Measurements from ENCODE around the gene KCNJ6. TPM values are rescaled to one million over a fixed set of nuclear protein-coding genes. Genes with fewer than 3 reads are reported as not detected.

KCNJ6 gene
- total RNA-seq, 4 donors from 2014 or later = 0.08 to 0.40 TPM; not detected in 2

GRCh38 chr21:37606549-37606948, 309.7 kb downstream of the KCNJ6 start:
- Histone ChIP-seq H3K27me3 (peaks cover 6% of the 10 kb centered on the region), H3K36me3 (no peaks in the 10 kb centered on the region), H3K9me3 (peaks cover 0 to 6% (median 0%) of the 10 kb centered on the region in 3 donors), H3K27ac (no peak overlapping the region), H3K4me3 (no peak overlapping the region), H3K4me1 (no peaks in the 10 kb centered on the region)
- 76 to 100% methylated on average over 2 to 7 of the region's 10 CpGs for WGBS, 2 donors (ENCODE audit: low coverage in 1 of 2)
- no peak for ATAC-seq
- TF ChIP-seq EP300 (IDR thresholded peaks at IDR 0.05) = no peak
- no peak for TF ChIP-seq POLR2AphosphoS5 (IDR thresholded peaks at IDR 0.05)

GRCh38 chr21:37605006-37605405, 311.3 kb downstream of the KCNJ6 start:
- Histone ChIP-seq H3K27me3 (peaks cover 6% of the 10 kb centered on the region), H3K9me3 (no peaks in the 10 kb centered on the region), H3K4me1 (no peaks in the 10 kb centered on the region), H3K27ac (no peak overlapping the region), H3K36me3 (no peaks in the 10 kb centered on the region), H3K4me3 (no peak overlapping the region)
- ATAC-seq = no peak
- TF ChIP-seq CTCF (IDR thresholded peaks at IDR 0.05) (no peak), EP300 (IDR thresholded peaks at IDR 0.05) (no peak), POLR2A (IDR thresholded peaks at IDR 0.05) (no peak), POLR2AphosphoS5 (IDR thresholded peaks at IDR 0.05) (no peak)

- WGBS, 2 donors (ENCODE audit: low coverage in 1 of 2) = 42% methylated on average over 2 of the region's 2 CpGs; no CpG with 5 or more reads in 1 of the 2 donors
- no peak overlapping the region for H3K27ac ChIP-seq
- H3K9me3 ChIP-seq = no peaks in the 10 kb centered on the region
- H3K4me1 ChIP-seq = no peaks in the 10 kb centered on the region
- no peak overlapping the region for H3K4me3 ChIP-seq
- peaks cover 6% of the 10 kb centered on the region for H3K27me3 ChIP-seq
- TF ChIP-seq POLR2A (IDR thresholded peaks at IDR 0.05) (no peak), POLR2AphosphoS5 (IDR thresholded peaks at IDR 0.05) (no peak), CTCF (IDR thresholded peaks at IDR 0.05) (no peak), EP300 (IDR thresholded peaks at IDR 0.05) (no peak)
- no peak for ATAC-seq
- H3K36me3 ChIP-seq = no peaks in the 10 kb centered on the region
Measured at GRCh38 chr21:37603129-37603528, 313.1 kb downstream of the KCNJ6 start.

GRCh38 chr21:37601915-37602314, 314.3 kb downstream of the KCNJ6 start:
- H3K9me3 ChIP-seq = no peaks in the 10 kb centered on the region
- no peaks in the 10 kb centered on the region for H3K4me1 ChIP-seq
- no peak overlapping the region for H3K4me3 ChIP-seq
- H3K27me3 ChIP-seq = peaks cover 6% of the 10 kb centered on the region
- no peak for ATAC-seq
- TF ChIP-seq POLR2A (IDR thresholded peaks at IDR 0.05) (no peak), EP300 (IDR thresholded peaks at IDR 0.05) (no peak), POLR2AphosphoS5 (IDR thresholded peaks at IDR 0.05) (no peak), CTCF (IDR thresholded peaks at IDR 0.05) (no peak)
- WGBS, 2 donors (ENCODE audit: low coverage in 1 of 2) = 89 to 96% methylated on average over 4 to 5 of the region's 5 CpGs
- H3K27ac ChIP-seq = no peak overlapping the region
- H3K36me3 ChIP-seq = no peaks in the 10 kb centered on the region

- Histone ChIP-seq H3K9me3 (no peaks in the 10 kb centered on the region), H3K27me3 (peaks cover 6% of the 10 kb centered on the region), H3K36me3 (no peaks in the 10 kb centered on the region), H3K4me3 (no peak overlapping the region), H3K4me1 (no peaks in the 10 kb centered on the region), H3K27ac (no peak overlapping the region)
- 71% methylated on average over 3 of the region's 3 CpGs; no CpG with 5 or more reads in 1 of the 2 donors for WGBS, 2 donors (ENCODE audit: low coverage in 1 of 2)
- no peak for TF ChIP-seq CTCF (IDR thresholded peaks at IDR 0.05)
- ATAC-seq = no peak
Measured at GRCh38 chr21:37601027-37601426, 315.2 kb downstream of the KCNJ6 start.
